Activated CD8-positive, alpha-beta memory T cell treated with anti-CD3 and anti-CD28 coated beads for 1 hour (primary cell): ENCODE data around the gene NOP56.
A peak's percentile ranks its signal among the peaks of the same experiment; 100 is the strongest.

Source experiments
- DNase-seq, 2 donors: peaks; one replicate each; pipeline ENCODE4 v3.0.0-alpha.2; 2020; ENCODE audit warnings: low read depth in 1 of 2; ENCODE audit errors: extremely low read depth in 1 of 2

Gene NOP56

GRCh38 chr20:2640260-2640659 is 12.2 kb upstream of the NOP56 start:
- DNase-seq: no peak

GRCh38 chr20:2640899-2641298 is 11.5 kb upstream of the NOP56 start:
- no peak for DNase-seq

GRCh38 chr20:2643708-2644107 is 8.7 kb upstream of the NOP56 start:
- no peak for DNase-seq

- DNase-seq: no peak
Measured at GRCh38 chr20:2652724-2653555, 508 bp downstream of the NOP56 start.

- no peak for DNase-seq
Measured at GRCh38 chr20:2653556-2654383, 1.3 kb downstream of the NOP56 start.

- DNase-seq: no peak
Measured at GRCh38 chr20:2654384-2654822, 2.0 kb downstream of the NOP56 start.

GRCh38 chr20:2654831-2655230 is 2.4 kb downstream of the NOP56 start:
- no peak for DNase-seq

GRCh38 chr20:2655331-2656116 is 3.1 kb downstream of the NOP56 start:
- no peak for DNase-seq

GRCh38 chr20:2656471-2657117 is 4.2 kb downstream of the NOP56 start:
- DNase-seq: no peak

- DNase-seq: no peak
Measured at GRCh38 chr20:2657241-2657640, 4.8 kb downstream of the NOP56 start.

- no peak for DNase-seq
Measured at GRCh38 chr20:2657674-2658073, 5.2 kb downstream of the NOP56 start.

- DNase-seq: no peak
Measured at GRCh38 chr20:2658414-2659354, 6.3 kb downstream of the NOP56 start.

- DNase-seq: no peak
Measured at GRCh38 chr20:2659547-2659946, 7.1 kb downstream of the NOP56 start.

GRCh38 chr20:2663364-2663886 is 11.0 kb downstream of the NOP56 start:
- no peak for DNase-seq

- peak; percentile 80 to 84 for DNase-seq
Measured at GRCh38 chr20:2663887-2664719, 11.7 kb downstream of the NOP56 start, which contains the start of gene IDH3B. Gene IDH3B, minus strand, starts transcription at chr20:2664216. Its CDS starts 28 bp downstream, at chr20:2664188.

GRCh38 chr20:2671977-2672376 is 19.5 kb downstream of the NOP56 start:
- no peak for DNase-seq

- no peak for DNase-seq
Measured at GRCh38 chr20:2672446-2672845, 20.0 kb downstream of the NOP56 start.

GRCh38 chr20:2673453-2673852 is 21.0 kb downstream of the NOP56 start:
- no peak for DNase-seq
